SW480 (cell line): Measurements from ENCODE around the gene RPL34.
"Not testable (repeated sequence)": the region's sequence is repeated elsewhere in the genome, so short reads cannot be mapped to it uniquely, and the experiment has no call there.

ENCODE experiments used
- DNase-seq: peaks from one replicate; pipeline ENCODE4 v3.0.0-alpha.2; 2016; ENCODE audit warnings: low spot score

Gene RPL34

GRCh38 chr4:108620101-108620932, at the start of gene RPL34:
Gene RPL34, plus strand, starts transcription at chr4:108620576. Its CDS starts 1,384 bp downstream, at chr4:108621960.
- DNase-seq = peak; percentile 97

GRCh38 chr4:108570993-108571569, 49.3 kb upstream of the RPL34 start:
- no peak for DNase-seq

GRCh38 chr4:108574402-108574801, 46.0 kb upstream of the RPL34 start:
- DNase-seq = no peak

GRCh38 chr4:108581083-108581482, 39.3 kb upstream of the RPL34 start:
- no peak for DNase-seq

- DNase-seq = no peak
Observed at GRCh38 chr4:108586778-108587177, 33.6 kb upstream of the RPL34 start.

- DNase-seq = no peak
Observed at GRCh38 chr4:108588878-108589277, 31.5 kb upstream of the RPL34 start.

- DNase-seq = no peak
Observed at GRCh38 chr4:108589961-108590360, 30.4 kb upstream of the RPL34 start.

GRCh38 chr4:108590776-108591175, 29.6 kb upstream of the RPL34 start:
- no peak for DNase-seq

- DNase-seq = no peak
Observed at GRCh38 chr4:108592674-108592986, 27.7 kb upstream of the RPL34 start.

GRCh38 chr4:108594296-108594695, 26.1 kb upstream of the RPL34 start:
- not testable (repeated sequence) for DNase-seq

GRCh38 chr4:108596344-108596743, 24.0 kb upstream of the RPL34 start:
- no peak for DNase-seq

- no peak for DNase-seq
Observed at GRCh38 chr4:108601106-108601505, 19.3 kb upstream of the RPL34 start.

- DNase-seq = no peak
Observed at GRCh38 chr4:108601532-108601931, 18.8 kb upstream of the RPL34 start.

- no peak for DNase-seq
Observed at GRCh38 chr4:108602163-108602562, 18.2 kb upstream of the RPL34 start.

GRCh38 chr4:108607079-108607815, 13.1 kb upstream of the RPL34 start:
- DNase-seq = no peak

GRCh38 chr4:108611365-108611764, 9.0 kb upstream of the RPL34 start:
- DNase-seq = no peak

GRCh38 chr4:108612365-108612764, 8.0 kb upstream of the RPL34 start:
- DNase-seq = no peak

- DNase-seq = no peak
Observed at GRCh38 chr4:108619372-108620100, 840 bp upstream of the RPL34 start.

GRCh38 chr4:108620933-108621905, 843 bp downstream of the RPL34 start:
- no peak for DNase-seq

GRCh38 chr4:108622022-108622421, 1.6 kb downstream of the RPL34 start:
- DNase-seq = no peak

- no peak for DNase-seq
Observed at GRCh38 chr4:108622828-108623227, 2.5 kb downstream of the RPL34 start.
